ENCODE results near the gene FBXW2. TPM values are rescaled to one million over a fixed set of nuclear protein-coding genes. Genes with fewer than 3 reads are reported as not detected.
A peak's percentile ranks its signal among the peaks of the same experiment; 100 is the strongest.

The FBXW2 gene
- total and polyA plus RNA-seq, 7 experiments from 2014 or later: 31.5 to 90.3 (median 77.5) TPM

GRCh38 chr9:120832807-120833206 is 39.6 kb upstream of the FBXW2 start:
- peak overlapping the region in 2 of 9 donors; percentile 9 to 19 for H3K27ac Mint-ChIP-seq
- no peaks in the 10 kb centered on the region for H3K9me3 Mint-ChIP-seq
- peaks cover 5 to 50% (median 7%) of the 10 kb centered on the region in 3 experiments for H3K36me3 ChIP-seq (ENCODE audit: control insufficient read depth in 2 of 3, insufficient read depth in 3 of 3, low read length in 3 of 3)

GRCh38 chr9:120830865-120831264 is 37.6 kb upstream of the FBXW2 start:
- Histone ChIP-seq H3K27me3 (ENCODE audit: control insufficient read depth in 2 of 2, insufficient read depth in 2 of 2, low read length in 2 of 2) (no peaks in the 10 kb centered on the region), H3K36me3 (ENCODE audit: control insufficient read depth in 2 of 3, insufficient read depth in 3 of 3, low read length in 3 of 3) (peaks cover 5 to 61% (median 13%) of the 10 kb centered on the region in 3 experiments), H3K4me1 (ENCODE audit: control insufficient read depth in 2 of 2, insufficient read depth in 2 of 2, low read length in 2 of 2) (no peaks in the 10 kb centered on the region), H3K9me3 (ENCODE audit: control insufficient read depth in 2 of 3, low read length in 3 of 3) (no peaks in the 10 kb centered on the region), H3K4me3 (ENCODE audit: low read length) (no peak overlapping the region), H3K27ac (ENCODE audit: low read depth, low read length) (no peak overlapping the region)
- Mint-ChIP-seq H3K9me3 (no peaks in the 10 kb centered on the region), H3K27me3 (no peaks in the 10 kb centered on the region), H3K4me1 (peaks cover 0 to 13% (median 7%) of the 10 kb centered on the region in 7 donors), H3K27ac (no peak overlapping the region), H3K4me3 (no peak overlapping the region), H3K36me3 (peaks cover 17 to 48% (median 38%) of the 10 kb centered on the region in 5 donors)
- ATAC-seq (no peak), DNase-seq (no peak)
- ChIA-PET POLR2A (interaction anchor here (0.9 to 1.4 kb wide), 2 partner anchors 15 to 16 kb away, joined by 4 to 6 read pairs; no protein-coding TSS in a partner anchor), CTCF (no interaction called here)
- intact Hi-C loops (cut with micrococcal nuclease): no loop called here

More at GRCh38 chr9:120832807-120833206, 39.6 kb upstream of the FBXW2 start:
- H3K4me3 Mint-ChIP-seq: no peak overlapping the region
- intact Hi-C loops (cut with micrococcal nuclease): no loop called here
- H3K4me1 Mint-ChIP-seq: peaks cover 0 to 18% (median 13%) of the 10 kb centered on the region in 7 donors
- H3K36me3 Mint-ChIP-seq: peaks cover 20 to 40% (median 37%) of the 10 kb centered on the region in 5 donors
- Histone ChIP-seq H3K4me1 (ENCODE audit: control insufficient read depth in 2 of 2, insufficient read depth in 2 of 2, low read length in 2 of 2) (no peaks in the 10 kb centered on the region), H3K9me3 (ENCODE audit: control insufficient read depth in 2 of 3, low read length in 3 of 3) (no peaks in the 10 kb centered on the region), H3K4me3 (ENCODE audit: low read length) (no peak overlapping the region), H3K27me3 (ENCODE audit: control insufficient read depth in 2 of 2, insufficient read depth in 2 of 2, low read length in 2 of 2) (no peaks in the 10 kb centered on the region), H3K27ac (ENCODE audit: low read depth, low read length) (no peak overlapping the region)
- H3K27me3 Mint-ChIP-seq: no peaks in the 10 kb centered on the region
- ChIA-PET CTCF (interaction anchor here (0.6 to 1.8 kb wide), 3 partner anchors 37 to 227 kb away, joined by 3 to 4 read pairs (median 3); no protein-coding TSS in a partner anchor), POLR2A (interaction anchor here (0.7 to 2.3 kb wide), 4 partner anchors 10 to 280 kb away, joined by 3 to 10 read pairs (median 4); partner anchors contain the start of gene PSMD5)
- DNase-seq: no peak
- no peak for ATAC-seq

- CTCF ChIA-PET: no interaction called here
Observed at GRCh38 chr9:120830151-120830550, 36.9 kb upstream of the FBXW2 start.

GRCh38 chr9:120829650-120830049 is 36.4 kb upstream of the FBXW2 start:
- no peak for ATAC-seq
- no peaks in the 10 kb centered on the region for H3K4me1 ChIP-seq (ENCODE audit: control insufficient read depth in 2 of 2, insufficient read depth in 2 of 2, low read length in 2 of 2)
- no peak for DNase-seq
- Mint-ChIP-seq H3K4me1 (peaks cover 0 to 10% (median 5%) of the 10 kb centered on the region in 7 donors), H3K27ac (peak overlapping the region in 3 of 9 donors; percentile 26 to 71 (median 54)), H3K36me3 (peaks cover 16 to 51% (median 38%) of the 10 kb centered on the region in 5 donors), H3K27me3 (no peaks in the 10 kb centered on the region), H3K4me3 (no peak overlapping the region), H3K9me3 (no peaks in the 10 kb centered on the region)
- no peak overlapping the region for H3K4me3 ChIP-seq (ENCODE audit: low read length)
- CTCF ChIA-PET: no interaction called here
- peaks cover 5 to 61% (median 13%) of the 10 kb centered on the region in 3 experiments for H3K36me3 ChIP-seq (ENCODE audit: control insufficient read depth in 2 of 3, insufficient read depth in 3 of 3, low read length in 3 of 3)
- H3K27ac ChIP-seq (ENCODE audit: low read depth, low read length): no peak overlapping the region
- POLR2A ChIA-PET: no interaction called here
- H3K9me3 ChIP-seq (ENCODE audit: control insufficient read depth in 2 of 3, low read length in 3 of 3): no peaks in the 10 kb centered on the region
- H3K27me3 ChIP-seq (ENCODE audit: control insufficient read depth in 2 of 2, insufficient read depth in 2 of 2, low read length in 2 of 2): no peaks in the 10 kb centered on the region
- intact Hi-C loops (cut with micrococcal nuclease): no loop called here

More at GRCh38 chr9:120830151-120830550, 36.9 kb upstream of the FBXW2 start:
- H3K27ac ChIP-seq (ENCODE audit: low read depth, low read length): no peak overlapping the region
- Mint-ChIP-seq H3K4me1 (peaks cover 0 to 11% (median 5%) of the 10 kb centered on the region in 7 donors), H3K36me3 (peaks cover 16 to 48% (median 35%) of the 10 kb centered on the region in 5 donors), H3K27ac (peak overlapping the region in 1 of 9 donors; percentile 71), H3K27me3 (no peaks in the 10 kb centered on the region), H3K9me3 (no peaks in the 10 kb centered on the region), H3K4me3 (no peak overlapping the region)
- DNase-seq (no peak), ATAC-seq (no peak)
- H3K27me3 ChIP-seq (ENCODE audit: control insufficient read depth in 2 of 2, insufficient read depth in 2 of 2, low read length in 2 of 2): no peaks in the 10 kb centered on the region
- peaks cover 5 to 59% (median 13%) of the 10 kb centered on the region in 3 experiments for H3K36me3 ChIP-seq (ENCODE audit: control insufficient read depth in 2 of 3, insufficient read depth in 3 of 3, low read length in 3 of 3)
- no peak overlapping the region for H3K4me3 ChIP-seq (ENCODE audit: low read length)
- no peaks in the 10 kb centered on the region for H3K4me1 ChIP-seq (ENCODE audit: control insufficient read depth in 2 of 2, insufficient read depth in 2 of 2, low read length in 2 of 2)
- POLR2A ChIA-PET: no interaction called here
- intact Hi-C loops (cut with micrococcal nuclease): no loop called here
- H3K9me3 ChIP-seq (ENCODE audit: control insufficient read depth in 2 of 3, low read length in 3 of 3): no peaks in the 10 kb centered on the region

- Histone ChIP-seq H3K36me3 (ENCODE audit: control insufficient read depth in 2 of 3, insufficient read depth in 3 of 3, low read length in 3 of 3) (peaks cover 9 to 65% (median 14%) of the 10 kb centered on the region in 3 experiments), H3K27ac (ENCODE audit: low read depth, low read length) (no peak overlapping the region), H3K9me3 (ENCODE audit: control insufficient read depth in 2 of 3, low read length in 3 of 3) (no peaks in the 10 kb centered on the region), H3K27me3 (ENCODE audit: control insufficient read depth in 2 of 2, insufficient read depth in 2 of 2, low read length in 2 of 2) (no peaks in the 10 kb centered on the region), H3K4me1 (ENCODE audit: control insufficient read depth in 2 of 2, insufficient read depth in 2 of 2, low read length in 2 of 2) (no peaks in the 10 kb centered on the region), H3K4me3 (ENCODE audit: low read length) (no peak overlapping the region)
- Mint-ChIP-seq H3K4me3 (no peak overlapping the region), H3K27ac (peak overlapping the region in 3 of 9 donors; percentile 34 to 68 (median 62)), H3K9me3 (no peaks in the 10 kb centered on the region), H3K4me1 (no peaks in the 10 kb centered on the region), H3K36me3 (peaks cover 4 to 70% (median 54%) of the 10 kb centered on the region in 5 donors), H3K27me3 (no peaks in the 10 kb centered on the region)
- intact Hi-C loops (cut with micrococcal nuclease): no loop called here
- CTCF ChIA-PET: no interaction called here
- ATAC-seq: no peak
- no peak for DNase-seq
- POLR2A ChIA-PET: interaction anchor here (1.1 kb wide), 1 partner anchor 9 kb away, joined by 3 read pairs; no protein-coding TSS in a partner anchor
Observed at GRCh38 chr9:120820095-120820494, 26.9 kb upstream of the FBXW2 start.

GRCh38 chr9:120818595-120818994 is 25.4 kb upstream of the FBXW2 start:
- peaks cover 8 to 55% (median 9%) of the 10 kb centered on the region in 3 experiments for H3K36me3 ChIP-seq (ENCODE audit: control insufficient read depth in 2 of 3, insufficient read depth in 3 of 3, low read length in 3 of 3)
- no peaks in the 10 kb centered on the region for H3K4me1 ChIP-seq (ENCODE audit: control insufficient read depth in 2 of 2, insufficient read depth in 2 of 2, low read length in 2 of 2)
- Mint-ChIP-seq H3K4me1 (no peaks in the 10 kb centered on the region), H3K9me3 (no peaks in the 10 kb centered on the region), H3K27me3 (no peaks in the 10 kb centered on the region), H3K4me3 (no peak overlapping the region), H3K27ac (peak overlapping the region in 2 of 9 donors; percentile 28 to 51), H3K36me3 (peaks cover 4 to 63% (median 46%) of the 10 kb centered on the region in 5 donors)
- H3K4me3 ChIP-seq (ENCODE audit: low read length): no peak overlapping the region
- no peaks in the 10 kb centered on the region for H3K9me3 ChIP-seq (ENCODE audit: control insufficient read depth in 2 of 3, low read length in 3 of 3)
- DNase-seq (no peak), ATAC-seq (no peak)
- ChIA-PET POLR2A (no interaction called here), CTCF (no interaction called here)
- intact Hi-C loops (cut with micrococcal nuclease): no loop called here
- H3K27ac ChIP-seq (ENCODE audit: low read depth, low read length): no peak overlapping the region
- no peaks in the 10 kb centered on the region for H3K27me3 ChIP-seq (ENCODE audit: control insufficient read depth in 2 of 2, insufficient read depth in 2 of 2, low read length in 2 of 2)

GRCh38 chr9:120815075-120815474 is 21.9 kb upstream of the FBXW2 start:
- no peaks in the 10 kb centered on the region for H3K27me3 ChIP-seq (ENCODE audit: control insufficient read depth in 2 of 2, insufficient read depth in 2 of 2, low read length in 2 of 2)
- no peaks in the 10 kb centered on the region for H3K4me1 ChIP-seq (ENCODE audit: control insufficient read depth in 2 of 2, insufficient read depth in 2 of 2, low read length in 2 of 2)
- Mint-ChIP-seq H3K4me1 (no peaks in the 10 kb centered on the region), H3K27me3 (no peaks in the 10 kb centered on the region), H3K36me3 (peaks cover 1 to 56% (median 43%) of the 10 kb centered on the region in 5 donors), H3K4me3 (no peak overlapping the region), H3K9me3 (peaks cover 0 to 17% (median under 1%) of the 10 kb centered on the region in 11 donors), H3K27ac (no peak overlapping the region)
- DNase-seq (no peak), ATAC-seq (no peak)
- H3K4me3 ChIP-seq (ENCODE audit: low read length): no peak overlapping the region
- no peak overlapping the region for H3K27ac ChIP-seq (ENCODE audit: low read depth, low read length)
- POLR2A ChIA-PET: no interaction called here
- peaks cover 1 to 29% (median 5%) of the 10 kb centered on the region in 3 experiments for H3K36me3 ChIP-seq (ENCODE audit: control insufficient read depth in 2 of 3, insufficient read depth in 3 of 3, low read length in 3 of 3)
- intact Hi-C loops (cut with micrococcal nuclease): no loop called here
- no peaks in the 10 kb centered on the region for H3K9me3 ChIP-seq (ENCODE audit: control insufficient read depth in 2 of 3, low read length in 3 of 3)
- CTCF ChIA-PET: no interaction called here
